H9 (cell line): ENCODE data around the gene DBN1. TPM values are rescaled to one million over a fixed set of nuclear protein-coding genes. Genes with fewer than 3 reads are reported as not detected.
A peak's percentile ranks its signal among the peaks of the same experiment; 100 is the strongest.

ENCODE experiments used
- DNase-seq: peaks from one replicate; pipeline ENCODE4 v3.0.0-alpha.2; 2017
- H2AFZ ChIP-seq: one replicate; pipeline ENCODE4 v1.6.1; 2013; ENCODE audit warnings: mild to moderate bottlenecking, low read length, control low read depth, moderate library complexity
- H2AK5ac ChIP-seq: 2 replicates; pipeline ENCODE4 v1.6.1; 2013; ENCODE audit warnings: low read length, control low read depth, mixed read lengths; ENCODE audit not compliant: insufficient read length
- H2BK120ac ChIP-seq: one replicate; pipeline ENCODE4 v1.6.1; 2013; ENCODE audit warnings: low read depth, mild to moderate bottlenecking, low read length, control low read depth, inconsistent platforms; ENCODE audit not compliant: poor library complexity, severe bottlenecking
- H2BK12ac ChIP-seq: 2 replicates; pipeline ENCODE4 v1.6.1; 2013; ENCODE audit warnings: low read length, control low read depth, mixed read lengths, low read depth; ENCODE audit not compliant: insufficient read length
- H2BK15ac ChIP-seq: 2 replicates; pipeline ENCODE4 v1.6.1; 2013; ENCODE audit warnings: low read depth, low read length, control low read depth
- H2BK20ac ChIP-seq: one replicate; pipeline ENCODE4 v1.6.1; 2013; ENCODE audit warnings: low read depth, mild to moderate bottlenecking, low read length, control low read depth, inconsistent platforms; ENCODE audit not compliant: poor library complexity, severe bottlenecking
- H2BK5ac ChIP-seq: 2 replicates; pipeline ENCODE4 v1.6.1; 2013; ENCODE audit warnings: low read length, control low read depth, mixed read lengths; ENCODE audit not compliant: insufficient read length
- H3K14ac ChIP-seq: 2 replicates; pipeline ENCODE4 v1.6.1; 2013; ENCODE audit warnings: low read length, control low read depth; ENCODE audit not compliant: insufficient read depth
- H3K18ac ChIP-seq: 2 replicates; pipeline ENCODE4 v1.6.1; 2013; ENCODE audit warnings: low read depth, mild to moderate bottlenecking, mixed read lengths, low read length, control low read depth; ENCODE audit not compliant: insufficient read length
- H3K23ac ChIP-seq: 2 replicates; pipeline ENCODE4 v1.6.1; 2013; ENCODE audit warnings: low read length, control low read depth, mixed read lengths, low read depth; ENCODE audit not compliant: insufficient read length
- H3K23me2 ChIP-seq: 2 replicates; pipeline ENCODE4 v1.6.1; 2013; ENCODE audit warnings: low read depth, mild to moderate bottlenecking, mixed read lengths, low read length, control low read depth; ENCODE audit not compliant: insufficient read length, poor library complexity, severe bottlenecking
- H3K27ac ChIP-seq: 2 replicates; pipeline ENCODE4 v1.5.1; 2013; ENCODE audit warnings: low read length, control low read depth, mixed read lengths, low read depth; ENCODE audit not compliant: insufficient read length
- H3K27me3 ChIP-seq: 2 replicates; pipeline ENCODE4 v1.6.1; 2013; ENCODE audit warnings: low read length, control low read depth, inconsistent platforms; ENCODE audit not compliant: insufficient read depth
- H3K4ac ChIP-seq: 2 replicates; pipeline ENCODE4 v1.6.1; 2013; ENCODE audit warnings: low read depth, mild to moderate bottlenecking, control low read depth, inconsistent platforms, low read length, moderate library complexity
- H3K4me1 ChIP-seq: 2 replicates; pipeline ENCODE4 v1.6.1; 2013; ENCODE audit warnings: low read length, control low read depth, inconsistent platforms; ENCODE audit not compliant: insufficient read depth
- H3K4me2 ChIP-seq: 2 replicates; pipeline ENCODE4 v1.6.1; 2013; ENCODE audit warnings: low read length, control low read depth, mixed read lengths; ENCODE audit not compliant: insufficient read length, insufficient read depth
- H3K56ac ChIP-seq: 2 replicates; pipeline ENCODE4 v1.6.1; 2013; ENCODE audit warnings: low read depth, mild to moderate bottlenecking, mixed read lengths, low read length, control low read depth; ENCODE audit not compliant: insufficient read length
- H3K79me1 ChIP-seq: 2 replicates; pipeline ENCODE4 v1.6.1; 2013; ENCODE audit warnings: low read depth, mild to moderate bottlenecking, moderate library complexity, low read length, control low read depth, inconsistent platforms; ENCODE audit not compliant: insufficient read depth, poor library complexity, severe bottlenecking
- H3K79me2 ChIP-seq: 2 replicates; pipeline ENCODE4 v1.6.1; 2013; ENCODE audit warnings: low read length, control low read depth, inconsistent platforms; ENCODE audit not compliant: insufficient read depth
- H3K9ac ChIP-seq: 2 replicates; pipeline ENCODE4 v1.6.1; 2013; ENCODE audit warnings: low read length, control low read depth, mixed read lengths; ENCODE audit not compliant: insufficient read length; ENCODE audit errors: extremely low read depth
- H3K9me3 ChIP-seq: one replicate; pipeline ENCODE4 v1.6.1; 2013; ENCODE audit warnings: low read depth, low read length, inconsistent platforms; ENCODE audit not compliant: control insufficient read depth
- H3T11ph ChIP-seq: one replicate; pipeline ENCODE4 v1.6.1; 2013; ENCODE audit warnings: mild to moderate bottlenecking, low read length, control low read depth, inconsistent platforms
- H4K20me1 ChIP-seq: one replicate; pipeline ENCODE4 v1.6.1; 2013; ENCODE audit not compliant: control insufficient read depth, insufficient read length, insufficient read depth
- H4K5ac ChIP-seq: 2 replicates; pipeline ENCODE4 v1.6.1; 2013; ENCODE audit warnings: low read depth, mild to moderate bottlenecking, mixed read lengths, low read length, control low read depth; ENCODE audit not compliant: insufficient read length
- H4K8ac ChIP-seq: replicated peaks from 2 replicates; pipeline ENCODE4 v1.6.1; 2013; ENCODE audit warnings: low read length, control low read depth, mixed read lengths, low read depth; ENCODE audit not compliant: insufficient read length
- H4K91ac ChIP-seq: 2 replicates; pipeline ENCODE4 v1.6.1; 2013; ENCODE audit warnings: low read depth, mild to moderate bottlenecking, moderate library complexity, mixed read lengths, low read length, control low read depth; ENCODE audit not compliant: insufficient read length
- H3K27ac Mint-ChIP-seq, 3 experiments: 2 replicates in 2 of 3; 3 replicates in 1 of 3; pipeline ENCODE4 v1.8.0; 2020 to 2021; ENCODE audit warnings: mixed read lengths in 3 of 3, mild to moderate bottlenecking in 1 of 3, moderate library complexity in 1 of 3
- H3K27me3 Mint-ChIP-seq: 2 replicates; pipeline ENCODE4 v1.8.0; 2021; ENCODE audit warnings: low read depth, mild to moderate bottlenecking, moderate library complexity, mixed read lengths
- H3K36me3 Mint-ChIP-seq, 3 experiments: 2 replicates in 2 of 3; 3 replicates in 1 of 3; pipeline ENCODE4 v1.8.0; 2020 to 2021; ENCODE audit warnings: low read depth in 3 of 3, mixed read lengths in 3 of 3; ENCODE audit not compliant: insufficient read depth in 1 of 3
- H3K4me1 Mint-ChIP-seq, 2 experiments: 2 replicates each; pipeline ENCODE4 v1.8.0; 2020; ENCODE audit warnings: mixed read lengths in 2 of 2
- H3K4me3 Mint-ChIP-seq, 2 experiments: 2 replicates in 1 of 2; 3 replicates in 1 of 2; pipeline ENCODE4 v1.8.0; 2020 to 2021; ENCODE audit warnings: mild to moderate bottlenecking in 2 of 2, mixed read lengths in 2 of 2, moderate library complexity in 1 of 2
- H3K9me3 Mint-ChIP-seq, 2 experiments: 2 replicates in 1 of 2; 3 replicates in 1 of 2; pipeline ENCODE4 v1.8.0; 2020; ENCODE audit warnings: mild to moderate bottlenecking in 2 of 2, mixed read lengths in 2 of 2, moderate library complexity in 1 of 2
- WGBS: extraction: QIAGEN DNeasy Blood & Tissue Kit; methylation state at CpG from one replicate; pipeline ENCODE4 v1.1.7; 2013; ENCODE audit warnings: missing lambda C conversion rate, low lambda C conversion rate, mixed read lengths; ENCODE audit not compliant: insufficient read length; ENCODE audit errors: extremely low coverage; 5-methylcytosine and 5-hydroxymethylcytosine counted together
- total RNA-seq: library from RNA; stranded (reverse); gene quantifications from 2 replicates; pipeline ENCODE4 v1.2.1, GENCODE V29; 2021
- TF ChIP-seq, protein P1 (sequence below): fragments of 200-600 bp; sonication (generic); conservative IDR thresholded peaks from 3 replicates; pipeline ENCODE4 v1.8.0; 2021; ENCODE audit warnings: antibody characterized with exemption, mild to moderate bottlenecking

DBN1 gene
- total RNA-seq, 1 experiment from 2014 or later, result 340 TPM

DNA sequence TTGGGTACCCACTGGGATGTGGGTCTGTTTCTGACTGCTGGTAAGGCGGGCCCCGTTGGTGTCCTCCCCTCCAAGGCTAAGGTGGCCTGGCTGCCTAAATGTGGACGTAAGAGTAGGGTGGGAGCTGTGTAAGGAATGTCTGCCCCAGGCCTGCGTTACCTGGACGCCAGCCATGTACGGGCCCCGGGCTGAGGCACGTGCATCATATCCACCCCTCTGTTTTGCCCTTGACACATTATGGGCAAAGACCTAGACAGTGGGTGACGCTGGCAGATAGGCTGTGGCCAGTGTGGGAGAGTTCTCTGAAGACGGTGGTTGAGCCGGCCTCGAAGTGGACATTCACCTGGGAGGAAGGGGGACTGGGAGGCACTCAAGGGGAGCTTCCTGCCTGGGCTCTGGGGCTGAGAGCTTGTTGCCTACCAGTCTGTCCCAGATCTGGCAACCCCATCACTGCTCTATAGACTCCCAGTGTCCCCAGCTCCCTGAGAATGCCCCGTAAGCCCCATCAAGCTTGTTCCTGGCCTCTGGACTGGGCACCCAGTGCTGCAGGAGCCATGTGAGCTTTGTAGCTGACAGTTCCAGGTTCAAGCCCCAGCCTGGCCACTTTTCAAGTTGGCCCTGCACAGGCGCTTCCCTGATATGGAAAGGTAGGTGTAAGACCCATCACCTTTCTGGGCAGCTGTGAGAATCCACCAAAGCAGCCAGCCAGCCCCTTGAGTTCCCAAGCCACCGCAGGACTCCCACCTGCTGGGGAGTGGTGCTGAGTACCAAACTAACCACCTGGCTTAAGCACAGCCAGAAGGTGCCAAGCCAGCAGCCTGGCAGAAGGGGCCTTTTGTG is 30.1 kb downstream of the DBN1 start:
- WGBS, result no CpG with 5 or more reads among the region's 15 CpGs
- no peaks in the 10 kb centered on the region for H3K79me2 ChIP-seq

More for the DNA sequence above, 30.1 kb downstream of the DBN1 start:
- Histone ChIP-seq H3K18ac (no peak overlapping the region), H2BK12ac (no peak overlapping the region), H2BK120ac (no peak overlapping the region), H4K20me1 (no peaks in the 10 kb centered on the region), H2AK5ac (no peak overlapping the region), H2BK15ac (no peak overlapping the region), H4K5ac (no peak overlapping the region), H2BK20ac (no peak overlapping the region), H3K4me1 (no peaks in the 10 kb centered on the region; the same call in 1 of the 2 replicates), H2AFZ (no peak overlapping the region), H3K4ac (no peak overlapping the region), H3K23me2 (peaks cover 7% of the 10 kb centered on the region), H3K79me1 (no peaks in the 10 kb centered on the region), H3K9me3 (no peaks in the 10 kb centered on the region), H3K4me2 (no peak overlapping the region), H3K9ac (no peak overlapping the region), H3K27me3 (no peaks in the 10 kb centered on the region; the same call in 1 of the 2 replicates), H3K14ac (no peak overlapping the region; the same call in 1 of the 2 replicates), H4K8ac (no peak overlapping the region), H2BK5ac (no peak overlapping the region), H4K91ac (no peak overlapping the region), H3K56ac (no peak overlapping the region), H3K23ac (no peak overlapping the region), H3T11ph (no peak overlapping the region), H3K27ac (no peak overlapping the region)
- peaks cover 0 to 3% of the 10 kb centered on the region in 2 experiments; a peak in 1 of 5 replicates for H3K9me3 Mint-ChIP-seq
- H3K27ac Mint-ChIP-seq, result 0 out of 7 replicates have a peak overlapping the region, but pooled peaks of 1 of the 3 experiments have one; percentile 44
- TF ChIP-seq, protein P1, sequence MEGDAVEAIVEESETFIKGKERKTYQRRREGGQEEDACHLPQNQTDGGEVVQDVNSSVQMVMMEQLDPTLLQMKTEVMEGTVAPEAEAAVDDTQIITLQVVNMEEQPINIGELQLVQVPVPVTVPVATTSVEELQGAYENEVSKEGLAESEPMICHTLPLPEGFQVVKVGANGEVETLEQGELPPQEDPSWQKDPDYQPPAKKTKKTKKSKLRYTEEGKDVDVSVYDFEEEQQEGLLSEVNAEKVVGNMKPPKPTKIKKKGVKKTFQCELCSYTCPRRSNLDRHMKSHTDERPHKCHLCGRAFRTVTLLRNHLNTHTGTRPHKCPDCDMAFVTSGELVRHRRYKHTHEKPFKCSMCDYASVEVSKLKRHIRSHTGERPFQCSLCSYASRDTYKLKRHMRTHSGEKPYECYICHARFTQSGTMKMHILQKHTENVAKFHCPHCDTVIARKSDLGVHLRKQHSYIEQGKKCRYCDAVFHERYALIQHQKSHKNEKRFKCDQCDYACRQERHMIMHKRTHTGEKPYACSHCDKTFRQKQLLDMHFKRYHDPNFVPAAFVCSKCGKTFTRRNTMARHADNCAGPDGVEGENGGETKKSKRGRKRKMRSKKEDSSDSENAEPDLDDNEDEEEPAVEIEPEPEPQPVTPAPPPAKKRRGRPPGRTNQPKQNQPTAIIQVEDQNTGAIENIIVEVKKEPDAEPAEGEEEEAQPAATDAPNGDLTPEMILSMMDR, result no peak
- no peak overlapping the region for H3K4me3 Mint-ChIP-seq
- no peak for DNase-seq
- H3K4me1 Mint-ChIP-seq, result peaks cover 43 to 44% of the 10 kb centered on the region in 2 experiments
- H3K36me3 Mint-ChIP-seq, result peaks cover 13 to 30% (median 22%) of the 10 kb centered on the region in 3 experiments
- peaks cover 20% of the 10 kb centered on the region for H3K27me3 Mint-ChIP-seq
